Stimulated activated CD4-positive, alpha-beta T cell treated with anti-CD3 and anti-CD28 coated beads, Interleukin-4, amount 100 ng/mL, for 24 hours (primary cell): ENCODE results near the gene COPRS.

Source experiments
- DNase-seq: peaks from one replicate; pipeline ENCODE4 v3.0.0-alpha.2; 2020

COPRS gene

GRCh38 chr17:31807846-31808245, 51.2 kb downstream of the COPRS start:
- no peak for DNase-seq

- no peak for DNase-seq
Measured at GRCh38 chr17:31806921-31807320, 52.1 kb downstream of the COPRS start.

- no peak for DNase-seq
Measured at GRCh38 chr17:31803494-31804213, 55.4 kb downstream of the COPRS start.

GRCh38 chr17:31802502-31802901, 56.5 kb downstream of the COPRS start:
- no peak for DNase-seq
